HG03354 (cell line): ENCODE data around the gene SLBP.
"Not testable (repeated sequence)": the region's sequence is repeated elsewhere in the genome, so short reads cannot be mapped to it uniquely, and the experiment has no call there.

Source experiments
- ATAC-seq: cut with Tn5 transposase; IDR thresholded peaks from one replicate; pipeline ENCODE4 v1.9.1; 2021; ENCODE audit warnings: mild to moderate bottlenecking; ENCODE audit not compliant: unreplicated experiment, poor library complexity, severe bottlenecking

The SLBP gene

GRCh38 chr4:1683736-1684505, 28.2 kb downstream of the SLBP start, which contains the start of gene FAM53A:
FAM53A (minus strand) TSS chr4:1684313; CDS start chr4:1668741, 15,572 bp downstream.
- ATAC-seq = peak; percentile 86

- ATAC-seq = peak; percentile 6
Measured at GRCh38 chr4:1683261-1683735, 28.8 kb downstream of the SLBP start.

GRCh38 chr4:1682860-1683259, 29.3 kb downstream of the SLBP start:
- ATAC-seq = no peak

GRCh38 chr4:1678244-1678643, 33.9 kb downstream of the SLBP start:
- no peak for ATAC-seq

GRCh38 chr4:1676605-1677525, 35.3 kb downstream of the SLBP start:
- ATAC-seq = no peak

- ATAC-seq = no peak
Measured at GRCh38 chr4:1675802-1676137, 36.3 kb downstream of the SLBP start.

- no peak for ATAC-seq
Measured at GRCh38 chr4:1675136-1675801, 36.9 kb downstream of the SLBP start.

GRCh38 chr4:1674682-1675081, 37.4 kb downstream of the SLBP start:
- no peak for ATAC-seq

- no peak for ATAC-seq
Measured at GRCh38 chr4:1673671-1674070, 38.4 kb downstream of the SLBP start.

- not testable (repeated sequence) for ATAC-seq
Measured at GRCh38 chr4:1671011-1671410, 41.1 kb downstream of the SLBP start.

GRCh38 chr4:1670279-1670678, 41.8 kb downstream of the SLBP start:
- no peak for ATAC-seq

GRCh38 chr4:1669850-1670249, 42.3 kb downstream of the SLBP start:
- no peak for ATAC-seq

GRCh38 chr4:1669270-1669669, 42.8 kb downstream of the SLBP start:
- ATAC-seq = no peak

GRCh38 chr4:1668488-1668840, 43.7 kb downstream of the SLBP start:
- ATAC-seq = no peak

- ATAC-seq = no peak
Measured at GRCh38 chr4:1667273-1667672, 44.8 kb downstream of the SLBP start.

- ATAC-seq = no peak
Measured at GRCh38 chr4:1666391-1666790, 45.7 kb downstream of the SLBP start.

- ATAC-seq = no peak
Measured at GRCh38 chr4:1664141-1664540, 48.0 kb downstream of the SLBP start.

- no peak for ATAC-seq
Measured at GRCh38 chr4:1663549-1663948, 48.6 kb downstream of the SLBP start.

GRCh38 chr4:1661695-1662094, 50.4 kb downstream of the SLBP start:
- ATAC-seq = no peak

- no peak for ATAC-seq
Measured at GRCh38 chr4:1660948-1661677, 51.0 kb downstream of the SLBP start.
